Stimulated activated naive CD8-positive, alpha-beta T cell treated with anti-CD3 and anti-CD28 coated beads, Interleukin-15, Interleukin-2, amounts not matched to agents 100 ng/mL and 50 ng/mL, for 24 hours (primary cell): ENCODE measurements around the gene UEVLD.

Experiments used
- H3K27ac Mint-ChIP-seq: one replicate; pipeline ENCODE4 v1.8.0; 2021; ENCODE audit warnings: mild to moderate bottlenecking, mixed read lengths
- H3K27me3 Mint-ChIP-seq: one replicate; pipeline ENCODE4 v1.8.0; 2021; ENCODE audit warnings: mixed read lengths
- H3K36me3 Mint-ChIP-seq: one replicate; pipeline ENCODE4 v1.8.0; 2021; ENCODE audit warnings: low read depth, mixed read lengths
- H3K4me1 Mint-ChIP-seq: one replicate; pipeline ENCODE4 v1.8.0; 2021; ENCODE audit warnings: low read depth, mixed read lengths
- H3K4me3 Mint-ChIP-seq: one replicate; pipeline ENCODE4 v1.8.0; 2021; ENCODE audit warnings: mild to moderate bottlenecking, mixed read lengths
- H3K9me3 Mint-ChIP-seq: one replicate; pipeline ENCODE4 v1.8.0; 2021; ENCODE audit warnings: mixed read lengths

UEVLD gene

GRCh38 chr11:18588297-18589252, at the start of gene UEVLD:
UEVLD (minus strand) TSS chr11:18588734; CDS start chr11:18588654, 80 bp downstream.
- Mint-ChIP-seq H3K27me3 (no peaks in the 10 kb centered on the region), H3K4me1 (no peaks in the 10 kb centered on the region), H3K9me3 (no peaks in the 10 kb centered on the region), H3K4me3 (no peak within 1 kb of the TSS), H3K27ac (no peak within 1 kb of the TSS), H3K36me3 (no peaks in the 10 kb centered on the region)

DNA sequence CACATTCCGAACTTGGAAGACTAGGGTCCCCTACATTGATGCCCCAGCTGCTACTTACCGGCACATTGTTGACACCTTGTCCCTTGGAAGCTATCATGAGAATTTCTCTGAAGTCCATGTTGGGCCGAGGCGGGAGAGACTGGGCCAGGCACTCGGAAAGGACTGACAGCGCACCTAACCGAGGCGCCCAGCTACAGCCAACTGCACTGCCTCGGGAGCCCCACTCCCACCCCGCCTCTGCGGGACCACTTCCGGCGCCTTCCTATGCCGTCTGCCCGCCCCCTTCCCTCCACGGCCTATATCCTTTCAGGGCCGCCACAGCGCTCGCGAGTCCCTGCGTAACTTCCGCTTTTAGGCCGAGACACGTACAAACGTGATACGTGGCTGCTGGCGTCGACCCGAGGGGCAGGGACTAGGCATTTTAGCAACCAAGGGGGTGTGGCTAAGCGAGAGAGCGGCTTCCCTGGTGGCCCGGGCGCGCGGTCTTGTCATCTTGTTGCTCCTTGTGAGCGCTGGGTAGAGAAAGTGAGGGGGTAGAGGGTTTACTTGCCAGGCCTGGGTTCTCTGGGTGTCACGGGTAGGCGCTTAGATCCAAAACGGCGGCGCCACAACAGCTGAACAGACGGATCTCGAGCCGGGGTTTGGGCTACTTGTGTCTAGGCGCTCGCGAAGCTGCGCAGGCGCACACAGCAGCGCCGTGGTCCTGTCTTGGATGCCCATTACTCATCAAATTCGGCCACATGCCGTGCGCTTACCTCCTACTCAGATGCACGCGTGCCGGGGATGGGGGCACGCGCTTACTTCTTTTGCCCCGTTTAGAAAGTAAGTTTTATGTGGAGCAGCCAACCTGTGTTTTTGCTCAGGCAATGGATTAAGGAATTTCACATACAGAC, 45.9 kb upstream of the UEVLD start, which contains the start of gene SPTY2D1:
SPTY2D1 (minus strand) TSS at position 203 of the 893 bp plus-strand sequence; CDS start at position 118, 85 bp downstream.
- H3K4me1 Mint-ChIP-seq = peaks cover 38% of the 10 kb centered on the region
- H3K27ac Mint-ChIP-seq = peak within 1 kb of the TSS; percentile 100
- H3K36me3 Mint-ChIP-seq = peaks cover 4% of the 10 kb centered on the region
- H3K27me3 Mint-ChIP-seq = no peaks in the 10 kb centered on the region
- peak within 1 kb of the TSS; percentile 96 for H3K4me3 Mint-ChIP-seq
- no peaks in the 10 kb centered on the region for H3K9me3 Mint-ChIP-seq

GRCh38 chr11:18633256-18634139, 45.0 kb upstream of the UEVLD start:
- H3K9me3 Mint-ChIP-seq = no peaks in the 10 kb centered on the region
- peaks cover 42% of the 10 kb centered on the region for H3K4me1 Mint-ChIP-seq
- peaks cover 4% of the 10 kb centered on the region for H3K36me3 Mint-ChIP-seq
- H3K4me3 Mint-ChIP-seq = peak overlapping the region; percentile 96
- H3K27me3 Mint-ChIP-seq = no peaks in the 10 kb centered on the region
- peak overlapping the region; percentile 100 for H3K27ac Mint-ChIP-seq

DNA sequence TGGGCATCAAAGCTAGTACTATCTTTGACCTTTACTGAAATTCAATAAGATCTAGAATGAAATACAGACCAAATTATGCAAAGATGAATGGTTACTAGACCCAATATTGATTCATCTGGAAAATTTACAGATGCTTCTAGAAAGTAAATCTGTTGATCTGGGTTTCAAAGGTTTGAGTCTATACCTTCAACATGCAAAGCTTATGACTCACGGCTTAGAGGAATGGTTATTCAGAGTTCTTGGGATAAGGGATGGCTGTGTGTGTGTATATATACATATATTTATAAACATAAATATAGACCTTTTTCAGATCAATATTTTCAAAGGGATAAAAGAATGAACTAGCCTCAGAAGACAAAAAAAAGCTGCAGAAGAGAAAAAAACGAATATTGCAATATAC, 44.3 kb upstream of the UEVLD start:
- Mint-ChIP-seq H3K27me3 (no peaks in the 10 kb centered on the region), H3K4me1 (peaks cover 49% of the 10 kb centered on the region), H3K9me3 (no peaks in the 10 kb centered on the region), H3K27ac (peak overlapping the region; percentile 100), H3K4me3 (peak overlapping the region; percentile 96), H3K36me3 (peaks cover 4% of the 10 kb centered on the region)

GRCh38 chr11:18624161-18624560, 35.6 kb upstream of the UEVLD start:
- no peak overlapping the region for H3K27ac Mint-ChIP-seq
- H3K36me3 Mint-ChIP-seq = peaks cover 25% of the 10 kb centered on the region
- no peak overlapping the region for H3K4me3 Mint-ChIP-seq
- peaks cover 45% of the 10 kb centered on the region for H3K4me1 Mint-ChIP-seq
- peaks cover 7% of the 10 kb centered on the region for H3K9me3 Mint-ChIP-seq
- no peaks in the 10 kb centered on the region for H3K27me3 Mint-ChIP-seq

- H3K4me1 Mint-ChIP-seq = peaks cover 47% of the 10 kb centered on the region
- no peaks in the 10 kb centered on the region for H3K27me3 Mint-ChIP-seq
- peaks cover 25% of the 10 kb centered on the region for H3K36me3 Mint-ChIP-seq
- H3K27ac Mint-ChIP-seq = no peak overlapping the region
- H3K4me3 Mint-ChIP-seq = no peak overlapping the region
- H3K9me3 Mint-ChIP-seq = peaks cover 7% of the 10 kb centered on the region
Measured at GRCh38 chr11:18623707-18624106, 35.2 kb upstream of the UEVLD start.

GRCh38 chr11:18618342-18619025, 29.9 kb upstream of the UEVLD start:
- Mint-ChIP-seq H3K9me3 (peaks cover 4% of the 10 kb centered on the region), H3K4me3 (peak overlapping the region; percentile 20), H3K27me3 (no peaks in the 10 kb centered on the region), H3K36me3 (peaks cover 29% of the 10 kb centered on the region), H3K4me1 (peaks cover 57% of the 10 kb centered on the region), H3K27ac (peak overlapping the region; percentile 19)

- Mint-ChIP-seq H3K27me3 (no peaks in the 10 kb centered on the region), H3K4me3 (peak overlapping the region; percentile 20), H3K36me3 (peaks cover 30% of the 10 kb centered on the region), H3K27ac (peak overlapping the region; percentile 19), H3K9me3 (peaks cover 4% of the 10 kb centered on the region), H3K4me1 (peaks cover 57% of the 10 kb centered on the region)
Measured at GRCh38 chr11:18617688-18618341, 29.3 kb upstream of the UEVLD start.

- Mint-ChIP-seq H3K4me1 (peaks cover 49% of the 10 kb centered on the region), H3K4me3 (peak overlapping the region; percentile 75), H3K36me3 (peaks cover 38% of the 10 kb centered on the region), H3K9me3 (peaks cover 4% of the 10 kb centered on the region), H3K27me3 (no peaks in the 10 kb centered on the region), H3K27ac (peak overlapping the region; percentile 81)
Measured at GRCh38 chr11:18615628-18616392, 27.3 kb upstream of the UEVLD start.

DNA sequence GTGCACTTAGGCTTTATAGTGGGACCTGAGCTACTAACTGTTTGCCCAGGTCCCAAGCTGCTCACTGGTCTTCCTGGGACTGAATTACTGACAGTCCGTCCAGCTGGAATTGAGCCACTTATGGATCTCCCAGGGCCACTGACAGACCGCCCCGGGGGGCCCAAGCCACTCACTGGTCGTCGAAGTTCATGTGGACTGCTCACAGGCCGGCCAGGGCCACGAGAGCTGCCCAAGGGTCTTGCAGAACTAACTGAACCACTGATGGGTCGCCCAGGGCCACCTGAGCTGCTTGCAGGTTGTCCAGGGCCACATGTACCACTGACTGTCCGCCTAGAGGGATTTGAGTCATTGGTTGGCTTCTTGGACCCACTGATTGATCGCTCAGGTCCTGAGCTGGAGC, 26.1 kb upstream of the UEVLD start:
- H3K27ac Mint-ChIP-seq = no peak overlapping the region
- H3K4me3 Mint-ChIP-seq = no peak overlapping the region
- H3K9me3 Mint-ChIP-seq = peaks cover 4% of the 10 kb centered on the region
- peaks cover 42% of the 10 kb centered on the region for H3K4me1 Mint-ChIP-seq
- peaks cover 48% of the 10 kb centered on the region for H3K36me3 Mint-ChIP-seq
- H3K27me3 Mint-ChIP-seq = no peaks in the 10 kb centered on the region

DNA sequence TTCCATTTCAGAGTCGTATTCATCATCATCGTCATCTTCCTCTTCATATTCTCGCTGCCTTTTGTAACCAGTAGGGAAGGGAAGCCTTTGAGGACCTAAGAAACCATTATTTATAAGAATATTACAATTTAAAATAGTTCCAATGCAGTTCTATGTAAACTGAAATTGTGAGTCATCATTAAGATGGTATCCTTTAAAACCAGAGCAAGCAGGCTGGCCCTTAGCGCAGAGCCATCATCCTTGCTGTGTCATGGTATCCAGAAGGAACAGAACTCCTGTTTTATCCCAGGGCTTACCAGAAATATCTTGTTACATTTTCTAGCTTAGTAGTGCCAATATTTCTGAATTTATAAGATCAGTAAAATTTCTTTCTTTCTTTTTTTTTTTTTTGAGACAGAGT, 23.9 kb upstream of the UEVLD start:
- no peaks in the 10 kb centered on the region for H3K27me3 Mint-ChIP-seq
- H3K4me3 Mint-ChIP-seq = no peak overlapping the region
- H3K9me3 Mint-ChIP-seq = peaks cover 4% of the 10 kb centered on the region
- H3K36me3 Mint-ChIP-seq = peaks cover 60% of the 10 kb centered on the region
- H3K4me1 Mint-ChIP-seq = peaks cover 21% of the 10 kb centered on the region
- no peak overlapping the region for H3K27ac Mint-ChIP-seq

DNA sequence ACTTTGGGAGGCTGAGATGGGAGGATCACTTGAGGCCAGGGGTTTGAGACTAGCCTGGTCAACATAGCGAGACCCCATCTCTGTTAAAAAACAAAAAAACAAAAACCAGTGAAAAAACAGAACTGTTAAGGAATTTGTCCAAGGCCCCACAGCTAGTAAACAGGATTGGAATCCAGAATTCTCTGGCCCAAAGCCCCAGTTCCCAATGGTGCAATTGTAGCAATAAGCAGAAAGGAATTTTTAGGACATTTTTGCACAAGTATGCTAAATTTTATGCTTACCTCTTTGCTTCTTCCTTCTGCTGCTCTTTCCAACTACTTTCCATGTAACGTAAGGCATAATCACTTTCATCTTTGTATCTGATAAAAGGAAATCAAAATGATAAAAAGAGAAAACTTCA, 22.7 kb upstream of the UEVLD start:
- Mint-ChIP-seq H3K27ac (no peak overlapping the region), H3K4me3 (no peak overlapping the region), H3K9me3 (peaks cover 4% of the 10 kb centered on the region), H3K4me1 (peaks cover 10% of the 10 kb centered on the region), H3K36me3 (peaks cover 65% of the 10 kb centered on the region), H3K27me3 (no peaks in the 10 kb centered on the region)

GRCh38 chr11:18608376-18608775, 19.8 kb upstream of the UEVLD start:
- Mint-ChIP-seq H3K36me3 (peaks cover 41% of the 10 kb centered on the region), H3K27me3 (no peaks in the 10 kb centered on the region), H3K9me3 (no peaks in the 10 kb centered on the region), H3K27ac (no peak overlapping the region), H3K4me3 (no peak overlapping the region), H3K4me1 (no peaks in the 10 kb centered on the region)
